ENCODE data around the gene DNAH14. TPM values are rescaled to one million over a fixed set of nuclear protein-coding genes. Genes with fewer than 3 reads are reported as not detected.

DNAH14 gene
- total and polyA plus RNA-seq, 2 of the 8 experiments (the other 6 are each of a cell fraction or from before 2014, with no cell fraction given): 8.4 to 40.7 TPM

DNA sequence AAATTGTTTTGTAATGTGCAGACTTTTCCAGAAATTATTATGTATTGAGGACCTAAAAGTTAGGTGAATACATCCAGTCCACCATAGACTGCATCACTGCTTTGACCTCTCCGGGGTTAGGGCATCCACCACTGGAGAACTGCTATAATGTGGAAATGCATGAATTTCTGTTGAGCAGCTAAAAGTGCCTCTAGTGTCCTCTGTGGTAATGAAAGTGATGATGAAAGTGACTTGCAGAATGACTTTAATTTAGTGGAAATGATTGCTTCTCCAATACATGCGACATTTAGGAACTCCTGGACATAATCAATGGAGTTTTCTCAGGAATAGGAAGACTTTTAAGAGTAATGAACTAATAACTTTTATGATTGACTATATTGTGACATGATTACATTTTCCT, 327.6 kb downstream of the DNAH14 start (continued):
- TF ChIP-seq CHD7 (IDR thresholded peaks at IDR 0.05; ENCODE audit: insufficient replicate concordance, low read length) (no peak), RXRA (IDR thresholded peaks at IDR 0.05; ENCODE audit: insufficient read depth, low read depth, low read length) (no peak), NRF1 (IDR thresholded peaks at IDR 0.05; ENCODE audit: low read depth, low read length) (no peak), CEBPB (IDR thresholded peaks at IDR 0.05; ENCODE audit: low read depth, low read length) (no peak), SIX5 (IDR thresholded peaks at IDR 0.05; ENCODE audit: low read depth, low read length) (no peak), BRCA1 (IDR thresholded peaks at IDR 0.05; ENCODE audit: low read depth, low read length) (no peak), CBX5 (IDR thresholded peaks at IDR 0.05; ENCODE audit: low read depth, low read length) (no peak), RNF2 (IDR thresholded peaks at IDR 0.05; ENCODE audit: borderline replicate concordance, low read depth, low read length, missing control alignments, poor library complexity, severe bottlenecking) (no peak)
- TF ChIP-seq, protein P1, sequence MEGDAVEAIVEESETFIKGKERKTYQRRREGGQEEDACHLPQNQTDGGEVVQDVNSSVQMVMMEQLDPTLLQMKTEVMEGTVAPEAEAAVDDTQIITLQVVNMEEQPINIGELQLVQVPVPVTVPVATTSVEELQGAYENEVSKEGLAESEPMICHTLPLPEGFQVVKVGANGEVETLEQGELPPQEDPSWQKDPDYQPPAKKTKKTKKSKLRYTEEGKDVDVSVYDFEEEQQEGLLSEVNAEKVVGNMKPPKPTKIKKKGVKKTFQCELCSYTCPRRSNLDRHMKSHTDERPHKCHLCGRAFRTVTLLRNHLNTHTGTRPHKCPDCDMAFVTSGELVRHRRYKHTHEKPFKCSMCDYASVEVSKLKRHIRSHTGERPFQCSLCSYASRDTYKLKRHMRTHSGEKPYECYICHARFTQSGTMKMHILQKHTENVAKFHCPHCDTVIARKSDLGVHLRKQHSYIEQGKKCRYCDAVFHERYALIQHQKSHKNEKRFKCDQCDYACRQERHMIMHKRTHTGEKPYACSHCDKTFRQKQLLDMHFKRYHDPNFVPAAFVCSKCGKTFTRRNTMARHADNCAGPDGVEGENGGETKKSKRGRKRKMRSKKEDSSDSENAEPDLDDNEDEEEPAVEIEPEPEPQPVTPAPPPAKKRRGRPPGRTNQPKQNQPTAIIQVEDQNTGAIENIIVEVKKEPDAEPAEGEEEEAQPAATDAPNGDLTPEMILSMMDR (IDR thresholded peaks at IDR 0.05; ENCODE audit: control extremely low read depth in 1 of 3, insufficient read depth in 1 of 3, low read depth in 1 of 3, low read length in 3 of 3): no peak

Measured in H1 (cell line).